ENCODE data around the gene ZNF524.

ZNF524 gene

GRCh38 chr19:55597501-55597921, 2.6 kb upstream of the ZNF524 start:
- no peak overlapping the region for H3K4me3 ChIP-seq (ENCODE audit: low read depth, low read length)
- no peak for TF ChIP-seq CTCF (IDR thresholded peaks at IDR 0.05; ENCODE audit: insufficient read depth, low read depth, low read length, missing control alignments)
- DNase-seq (ENCODE audit: low read depth) = no peak

GRCh38 chr19:55598034-55598433, 2.1 kb upstream of the ZNF524 start:
- H3K4me3 ChIP-seq (ENCODE audit: low read depth, low read length) = no peak overlapping the region
- TF ChIP-seq CTCF (IDR thresholded peaks at IDR 0.05; ENCODE audit: insufficient read depth, low read depth, low read length, missing control alignments) = no peak
- no peak for DNase-seq (ENCODE audit: low read depth)

GRCh38 chr19:55598719-55599467, 1.2 kb upstream of the ZNF524 start:
- TF ChIP-seq CTCF (IDR thresholded peaks at IDR 0.05; ENCODE audit: insufficient read depth, low read depth, low read length, missing control alignments) = no peak
- peak; percentile 96 for DNase-seq (ENCODE audit: low read depth)
- peak overlapping the region; percentile 67 for H3K4me3 ChIP-seq (ENCODE audit: low read depth, low read length)

GRCh38 chr19:55599468-55599841, 633 bp upstream of the ZNF524 start, which contains the start of gene FIZ1:
Gene FIZ1 (minus strand): TSS chr19:55599517. CDS start chr19:55597865, 1,652 bp downstream.
- TF ChIP-seq CTCF (IDR thresholded peaks at IDR 0.05; ENCODE audit: insufficient read depth, low read depth, low read length, missing control alignments) = no peak
- peak within 1 kb of the TSS; percentile 82 for H3K4me3 ChIP-seq (ENCODE audit: low read depth, low read length)

GRCh38 chr19:55600662-55601028, 557 bp downstream of the ZNF524 start:
- TF ChIP-seq CTCF (IDR thresholded peaks at IDR 0.05; ENCODE audit: insufficient read depth, low read depth, low read length, missing control alignments) = no peak
- DNase-seq (ENCODE audit: low read depth) = no peak

More at GRCh38 chr19:55599468-55599841, 633 bp upstream of the ZNF524 start, which contains the start of gene FIZ1:
- DNase-seq (ENCODE audit: low read depth) = peak; percentile 99

GRCh38 chr19:55601084-55601483, 996 bp downstream of the ZNF524 start:
- peak overlapping the region; percentile 82 for H3K4me3 ChIP-seq (ENCODE audit: low read depth, low read length)
- no peak for TF ChIP-seq CTCF (IDR thresholded peaks at IDR 0.05; ENCODE audit: insufficient read depth, low read depth, low read length, missing control alignments)
- DNase-seq (ENCODE audit: low read depth) = no peak

More at GRCh38 chr19:55600662-55601028, 557 bp downstream of the ZNF524 start:
- peak overlapping the region; percentile 82 for H3K4me3 ChIP-seq (ENCODE audit: low read depth, low read length)

Measured in GM12865 (cell line).